Activated T-helper 1 cell treated with anti-CD3 and anti-CD28 coated beads, Interleukin-2, amount 50 U/mL, for 16 hours (primary cell): ENCODE data around the gene GRAMD4.

Experiments
- DNase-seq, 2 donors: peaks; one replicate each; pipeline ENCODE4 v3.0.0-alpha.2; 2020; ENCODE audit warnings: low read depth in 1 of 2, low spot score in 1 of 2

GRAMD4 gene

DNA sequence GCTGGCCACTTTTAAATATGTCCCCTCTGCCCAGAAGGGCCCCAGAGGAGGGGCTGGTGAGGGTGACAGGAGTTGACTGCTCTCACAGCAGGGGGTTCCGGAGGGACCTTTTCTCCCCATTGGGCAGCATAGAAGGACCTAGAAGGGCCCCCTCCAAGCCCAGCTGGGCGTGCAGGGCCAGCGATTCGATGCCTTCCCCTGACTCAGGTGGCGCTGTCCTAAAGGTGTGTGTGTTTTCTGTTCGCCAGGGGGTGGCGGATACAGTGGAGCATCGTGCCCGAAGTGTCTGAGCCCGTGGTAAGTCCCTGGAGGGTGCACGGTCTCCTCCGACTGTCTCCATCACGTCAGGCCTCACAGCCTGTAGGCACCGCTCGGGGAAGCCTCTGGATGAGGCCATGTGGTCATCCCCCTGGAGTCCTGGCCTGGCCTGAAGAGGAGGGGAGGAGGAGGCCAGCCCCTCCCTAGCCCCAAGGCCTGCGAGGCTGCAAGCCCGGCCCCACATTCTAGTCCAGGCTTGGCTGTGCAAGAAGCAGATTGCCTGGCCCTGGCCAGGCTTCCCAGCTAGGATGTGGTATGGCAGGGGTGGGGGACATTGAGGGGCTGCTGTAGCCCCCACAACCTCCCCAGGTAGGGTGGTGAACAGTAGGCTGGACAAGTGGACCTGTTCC is 46.5 kb downstream of the GRAMD4 start:
- no peak for DNase-seq

DNA sequence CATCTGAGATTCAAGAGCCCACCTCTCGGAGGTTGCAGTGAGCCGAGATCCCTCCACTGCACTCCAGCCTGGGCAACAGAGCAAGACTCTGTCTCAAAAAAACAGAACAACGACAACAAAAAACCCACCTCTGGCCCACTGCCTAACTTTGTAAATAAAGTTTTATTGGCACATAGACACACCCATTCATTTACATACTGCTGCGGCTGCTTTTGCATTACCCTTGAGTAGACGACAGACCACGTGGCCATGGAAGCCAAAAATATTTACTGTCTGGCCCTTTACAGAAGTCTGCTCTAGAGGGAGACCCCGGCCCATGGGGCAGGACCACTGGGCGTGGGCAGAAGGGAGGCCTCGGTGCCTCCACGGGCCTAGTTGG is 47.0 kb downstream of the GRAMD4 start:
- DNase-seq = no peak

DNA sequence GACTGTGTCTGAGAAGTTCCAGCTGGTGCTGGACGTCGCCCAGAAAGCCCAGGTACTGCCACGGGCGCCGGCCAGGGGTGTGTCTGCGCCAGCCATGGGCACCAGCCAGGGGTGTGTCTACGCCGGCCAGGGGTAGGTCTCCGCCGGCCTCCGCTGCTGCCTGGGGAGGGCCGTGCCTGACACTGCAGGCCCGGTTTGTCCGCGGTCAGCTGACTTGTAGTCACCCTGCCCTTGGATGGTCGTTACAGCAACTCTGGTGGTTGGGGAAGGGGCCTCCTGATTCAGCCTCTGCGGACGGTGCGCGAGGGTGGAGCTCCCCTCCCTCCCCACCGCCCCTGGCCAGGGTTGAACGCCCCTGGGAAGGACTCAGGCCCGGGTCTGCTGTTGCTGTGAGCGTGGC is 47.9 kb downstream of the GRAMD4 start:
- DNase-seq = no peak

DNA sequence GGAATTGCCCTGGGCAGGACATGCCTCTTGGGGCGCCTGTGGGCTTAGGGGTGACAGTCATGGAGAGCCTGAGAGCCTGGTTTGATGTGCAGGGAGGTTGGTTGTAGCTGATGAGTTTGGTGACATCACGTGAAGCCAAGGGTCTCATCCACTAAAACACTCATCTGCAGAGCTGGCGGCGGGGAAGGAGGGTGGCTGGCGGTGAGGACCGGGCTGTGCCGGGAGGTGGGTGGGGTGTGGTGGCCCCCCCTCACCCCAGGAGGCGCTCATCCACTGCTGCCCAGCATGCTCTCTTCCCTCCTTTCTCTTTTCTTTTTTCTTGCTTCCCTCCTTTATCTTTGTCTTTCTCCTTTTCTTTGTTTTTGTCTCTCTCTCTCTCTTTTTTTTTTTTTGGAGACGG is 49.0 kb downstream of the GRAMD4 start:
- no peak for DNase-seq

DNA sequence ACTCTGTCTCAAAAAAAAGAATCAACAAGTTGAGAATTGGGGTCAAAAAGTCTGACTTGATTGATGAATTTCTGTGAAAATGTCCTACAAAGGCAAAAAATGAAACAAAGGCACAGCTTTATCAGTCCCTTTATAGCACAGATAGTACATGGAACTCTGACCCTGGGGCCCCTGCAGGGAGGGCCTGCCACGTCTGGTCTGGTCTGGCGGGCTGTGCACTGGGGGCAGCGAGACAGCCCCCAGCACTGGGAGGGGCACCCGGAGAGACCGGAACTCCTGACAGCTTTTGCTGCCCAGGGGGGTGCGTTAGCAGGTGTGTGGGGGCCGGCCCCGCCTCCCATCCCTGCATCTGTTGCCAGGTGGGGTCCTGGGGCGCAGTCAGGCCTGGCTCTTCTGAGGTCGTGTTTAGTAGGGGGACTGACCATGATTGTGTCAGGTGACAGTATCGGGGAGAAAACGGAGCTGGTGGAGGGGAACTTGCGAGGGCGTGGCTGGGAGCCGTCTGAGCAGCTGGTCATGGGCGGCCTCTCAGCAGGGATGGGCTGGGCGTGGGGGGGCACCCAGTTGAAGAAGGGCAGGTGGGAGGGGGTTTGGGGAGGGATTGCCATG is 51.7 kb downstream of the GRAMD4 start:
- DNase-seq = no peak

DNA sequence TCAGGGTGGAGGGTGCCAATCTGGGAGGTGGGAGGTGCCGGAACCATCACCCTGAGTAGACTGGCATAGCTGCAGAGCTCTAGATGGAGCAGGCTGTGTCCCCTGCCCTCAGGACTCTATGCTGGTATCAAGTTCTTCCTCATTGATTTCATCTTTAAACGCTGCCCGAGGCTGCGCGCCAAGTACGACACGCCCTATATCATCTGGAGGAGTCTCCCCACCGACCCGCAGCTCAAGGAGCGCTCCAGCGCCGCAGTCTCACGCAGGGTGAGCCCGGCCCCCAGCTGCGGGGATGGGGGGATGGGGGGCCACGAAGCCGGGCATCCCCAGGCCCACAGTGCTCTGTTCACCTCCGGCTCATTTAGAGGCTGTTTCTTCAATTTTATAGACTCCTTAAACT is 52.5 kb downstream of the GRAMD4 start:
- DNase-seq = no peak

DNA sequence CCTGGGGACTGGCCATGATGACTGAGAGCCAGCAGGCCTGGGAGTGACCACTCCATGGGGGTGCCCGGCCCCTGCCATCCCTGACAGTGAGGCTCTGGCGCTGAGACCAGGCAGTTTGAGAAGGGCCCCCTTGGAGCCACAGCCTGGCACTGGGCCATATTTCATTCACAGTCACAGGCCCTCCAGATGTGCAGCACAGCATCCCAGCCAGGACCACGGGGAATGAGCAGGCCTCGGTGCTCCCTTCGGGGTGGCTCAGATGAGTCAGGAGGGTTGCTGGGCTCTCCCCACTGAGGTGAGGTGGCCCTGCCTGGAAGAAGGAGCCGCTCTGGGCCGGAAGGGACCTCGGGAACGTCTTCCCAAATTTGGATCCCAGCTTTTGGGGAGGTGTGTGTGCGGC is 53.0 kb downstream of the GRAMD4 start:
- DNase-seq = no peak

DNA sequence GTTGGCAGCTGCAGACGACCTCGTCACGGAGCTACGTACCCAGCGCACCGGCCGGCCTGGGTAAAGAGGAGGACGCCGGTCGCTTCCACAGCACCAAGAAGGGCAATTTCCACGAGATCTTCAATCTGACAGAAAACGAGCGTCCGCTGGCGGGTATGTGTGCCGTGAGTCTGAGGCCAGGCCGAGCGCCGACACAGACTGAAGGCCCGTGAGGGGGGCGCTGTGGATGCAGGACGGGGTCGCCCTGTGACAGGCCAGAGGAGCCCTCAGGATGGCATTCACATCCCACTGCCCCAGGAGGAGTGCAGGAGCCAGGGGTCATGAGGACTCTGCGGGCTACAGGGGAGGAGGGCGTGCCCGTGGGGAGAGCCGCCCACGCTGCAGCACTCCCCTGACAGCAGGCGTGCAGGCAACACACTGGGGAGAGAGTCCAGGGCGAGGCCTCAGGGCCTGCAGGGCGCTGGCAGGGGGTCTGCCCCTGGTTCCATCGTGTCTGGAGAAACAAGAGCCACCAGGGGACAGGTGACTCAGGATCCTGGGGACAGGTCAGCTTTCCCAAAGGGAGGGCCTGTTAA is 53.6 kb downstream of the GRAMD4 start:
- no peak for DNase-seq

DNA sequence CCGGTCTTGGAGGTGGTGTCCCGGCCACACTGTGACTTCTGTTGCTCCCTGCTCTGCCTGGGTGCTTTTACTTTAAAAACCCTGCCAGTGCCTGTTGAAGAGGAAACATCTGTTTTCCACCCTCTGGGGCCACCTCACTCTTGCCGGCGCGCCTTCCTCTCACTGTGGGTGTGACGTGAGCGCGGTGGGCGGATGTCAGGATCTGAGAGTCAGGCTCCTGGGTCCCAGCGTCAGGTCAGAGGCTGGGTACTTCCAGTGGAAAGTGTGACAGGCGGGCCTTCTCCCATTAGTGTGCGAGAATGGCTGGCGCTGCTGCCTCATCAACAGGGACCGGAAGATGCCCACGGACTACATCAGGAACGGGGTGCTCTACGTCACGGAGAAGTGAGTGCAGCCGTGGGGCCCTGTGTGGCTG is 54.2 kb downstream of the GRAMD4 start:
- DNase-seq = peak; percentile 64 to 76

DNA sequence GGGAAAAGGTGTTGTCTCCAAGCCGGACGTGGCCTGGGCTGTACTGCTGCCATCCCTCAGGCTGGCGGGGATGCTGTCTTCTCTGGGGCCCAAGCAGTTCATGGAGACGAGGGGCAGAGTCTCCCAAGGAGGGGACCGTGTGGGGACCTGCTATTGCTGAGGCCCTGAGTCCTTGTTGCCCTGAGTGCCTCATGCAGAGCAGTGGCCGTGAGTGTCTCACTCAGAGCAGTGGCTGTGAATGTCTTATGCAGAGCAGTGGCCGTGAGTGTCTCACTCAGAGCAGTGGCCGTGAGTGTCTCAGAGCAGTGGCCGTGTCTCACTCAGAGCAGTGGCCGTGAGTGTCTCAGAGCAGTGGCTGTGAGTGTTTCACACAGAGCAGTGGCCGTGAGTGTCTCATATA is 54.7 kb downstream of the GRAMD4 start:
- DNase-seq = no peak

DNA sequence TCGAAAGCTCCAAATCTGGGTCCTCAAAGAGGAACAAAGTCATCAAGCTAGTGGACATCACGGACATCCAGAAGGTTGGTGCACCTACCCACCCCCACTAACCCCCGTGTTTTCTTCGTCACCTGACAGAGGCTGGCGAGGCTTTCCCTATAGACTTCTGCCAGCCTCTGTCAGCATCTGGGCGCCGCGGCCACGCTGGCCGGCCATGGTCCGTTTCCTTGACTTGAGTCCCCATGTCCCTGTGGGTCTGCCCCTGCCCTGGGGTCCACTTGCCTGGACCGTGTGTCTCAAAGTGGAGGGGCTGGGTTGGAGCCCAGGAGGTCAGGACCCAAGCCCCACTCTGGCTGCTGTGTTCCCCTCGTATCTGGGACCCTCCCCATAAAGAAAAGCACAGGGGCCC is 55.3 kb downstream of the GRAMD4 start:
- DNase-seq = no peak

DNA sequence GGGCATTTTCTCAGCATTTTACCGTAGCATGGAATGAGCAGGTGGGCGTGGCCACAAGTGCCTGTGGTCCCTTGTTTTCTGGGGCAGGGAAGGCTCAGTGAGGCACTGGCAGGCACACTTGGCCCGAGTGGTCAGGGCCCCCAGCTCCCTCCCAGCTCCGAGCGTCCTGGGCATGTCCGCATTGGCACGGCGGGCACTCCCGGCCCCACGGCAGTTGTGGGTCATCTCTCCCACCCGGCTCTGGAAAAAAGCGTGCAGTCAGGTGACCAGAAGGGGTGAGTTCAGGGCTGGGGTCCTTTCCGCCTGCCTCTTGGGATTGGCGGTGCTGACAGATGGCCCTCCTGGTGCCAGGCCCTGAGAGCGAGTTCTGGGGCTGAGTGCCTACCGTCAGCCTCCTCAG is 55.8 kb downstream of the GRAMD4 start:
- no peak for DNase-seq

DNA sequence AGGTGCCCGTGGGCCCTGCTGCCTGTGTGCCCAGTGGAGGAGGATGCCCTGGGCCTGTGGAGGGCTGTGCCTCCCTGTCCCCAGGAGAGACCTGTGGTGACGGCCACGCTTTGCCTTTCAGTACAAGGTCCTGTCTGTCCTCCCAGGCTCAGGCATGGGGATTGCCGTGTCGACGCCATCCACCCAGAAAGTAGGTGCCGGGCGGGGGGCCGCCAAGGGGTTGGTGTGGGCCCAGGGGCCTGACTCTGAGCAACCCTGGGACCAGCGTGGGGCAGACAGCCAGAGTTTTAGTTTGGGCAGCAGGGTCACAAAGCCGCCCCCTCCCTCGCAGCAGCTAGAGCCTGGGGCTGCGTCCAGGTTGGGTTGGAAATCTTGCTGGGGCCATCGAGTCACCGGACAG is 56.3 kb downstream of the GRAMD4 start:
- no peak for DNase-seq

DNA sequence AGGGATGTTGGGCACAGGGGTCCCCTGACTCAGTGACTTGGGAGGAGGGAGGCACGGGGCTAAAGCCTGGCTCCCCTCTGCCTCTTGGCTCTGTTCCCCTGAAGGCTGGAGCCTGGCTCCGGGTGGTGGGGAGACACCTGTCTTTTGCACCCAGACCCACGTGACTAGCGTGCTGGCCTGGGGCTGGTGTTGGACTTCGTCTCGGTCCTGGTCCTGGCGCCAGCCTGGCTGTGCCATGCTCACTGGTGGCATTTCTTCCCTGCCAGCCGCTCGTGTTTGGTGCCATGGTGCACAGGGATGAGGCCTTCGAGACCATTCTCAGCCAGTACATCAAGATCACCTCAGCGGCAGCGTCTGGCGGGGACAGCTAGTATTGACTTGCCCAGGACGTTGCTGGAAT is 56.7 kb downstream of the GRAMD4 start:
- no peak for DNase-seq

DNA sequence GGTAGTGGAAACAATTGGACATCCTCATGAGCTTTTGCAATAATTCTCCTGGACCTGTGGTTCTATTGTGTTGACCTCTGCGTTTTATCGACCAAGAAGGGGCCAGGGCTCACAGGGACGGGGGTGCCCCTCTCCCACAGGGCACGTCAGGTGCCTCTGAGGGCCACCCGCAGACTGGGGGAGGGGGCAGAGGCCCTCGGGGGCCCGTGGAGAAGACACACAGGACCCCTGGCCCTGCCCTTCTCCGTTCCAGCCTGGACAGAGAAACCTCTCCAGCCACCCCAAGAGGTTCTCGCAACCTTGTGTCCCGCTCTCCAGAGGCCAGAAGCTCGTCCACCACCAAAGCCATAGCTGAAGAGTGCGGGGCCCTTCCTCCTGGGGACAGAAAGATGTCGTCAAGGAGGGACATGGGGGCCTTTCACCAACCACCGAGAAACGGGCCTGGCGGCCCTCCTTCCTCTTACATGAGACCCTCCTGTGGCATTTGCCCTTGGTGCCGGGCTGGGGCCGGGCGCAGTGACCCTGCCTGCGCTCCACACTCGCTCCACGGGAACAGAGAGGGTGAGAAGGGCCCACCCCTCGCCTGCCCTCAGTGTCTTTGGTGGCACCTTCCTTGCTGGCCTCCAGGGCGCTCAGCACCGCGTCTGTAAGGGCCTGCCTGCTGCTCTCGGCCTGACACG is 57.3 kb downstream of the GRAMD4 start:
- DNase-seq = no peak

DNA sequence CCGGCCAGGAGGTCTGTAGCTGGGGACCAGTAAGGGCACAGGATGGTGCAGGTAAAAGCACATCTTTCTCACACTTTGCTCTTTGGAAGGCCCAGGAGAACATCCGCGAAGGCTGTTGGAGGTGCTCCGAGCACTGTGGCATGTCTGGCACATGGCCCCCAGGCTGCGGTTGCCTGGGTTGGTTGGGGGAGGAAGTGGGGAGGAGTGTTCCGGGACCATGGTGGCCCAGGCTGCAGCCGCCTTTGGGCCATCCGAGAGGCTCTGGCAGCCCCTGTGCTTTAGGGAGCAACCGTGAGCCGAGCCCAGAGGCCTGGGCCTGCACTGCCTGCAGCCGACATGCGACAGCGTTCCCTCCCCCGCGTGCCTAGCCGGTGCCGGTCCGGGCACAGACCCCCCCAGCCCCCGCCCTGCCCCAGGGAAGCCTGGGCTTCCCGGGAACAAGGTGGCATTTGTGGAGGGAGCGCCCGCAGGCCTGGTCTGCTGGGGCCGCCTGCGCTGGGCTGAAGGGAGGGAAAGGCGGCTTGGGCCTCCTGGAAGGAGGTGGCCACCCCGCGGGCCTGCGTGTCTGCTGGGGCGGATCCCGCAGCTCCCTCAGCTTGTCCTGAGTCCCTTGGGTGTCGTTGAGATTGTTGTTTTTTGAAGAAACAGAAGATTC is 57.9 kb downstream of the GRAMD4 start:
- no peak for DNase-seq

DNA sequence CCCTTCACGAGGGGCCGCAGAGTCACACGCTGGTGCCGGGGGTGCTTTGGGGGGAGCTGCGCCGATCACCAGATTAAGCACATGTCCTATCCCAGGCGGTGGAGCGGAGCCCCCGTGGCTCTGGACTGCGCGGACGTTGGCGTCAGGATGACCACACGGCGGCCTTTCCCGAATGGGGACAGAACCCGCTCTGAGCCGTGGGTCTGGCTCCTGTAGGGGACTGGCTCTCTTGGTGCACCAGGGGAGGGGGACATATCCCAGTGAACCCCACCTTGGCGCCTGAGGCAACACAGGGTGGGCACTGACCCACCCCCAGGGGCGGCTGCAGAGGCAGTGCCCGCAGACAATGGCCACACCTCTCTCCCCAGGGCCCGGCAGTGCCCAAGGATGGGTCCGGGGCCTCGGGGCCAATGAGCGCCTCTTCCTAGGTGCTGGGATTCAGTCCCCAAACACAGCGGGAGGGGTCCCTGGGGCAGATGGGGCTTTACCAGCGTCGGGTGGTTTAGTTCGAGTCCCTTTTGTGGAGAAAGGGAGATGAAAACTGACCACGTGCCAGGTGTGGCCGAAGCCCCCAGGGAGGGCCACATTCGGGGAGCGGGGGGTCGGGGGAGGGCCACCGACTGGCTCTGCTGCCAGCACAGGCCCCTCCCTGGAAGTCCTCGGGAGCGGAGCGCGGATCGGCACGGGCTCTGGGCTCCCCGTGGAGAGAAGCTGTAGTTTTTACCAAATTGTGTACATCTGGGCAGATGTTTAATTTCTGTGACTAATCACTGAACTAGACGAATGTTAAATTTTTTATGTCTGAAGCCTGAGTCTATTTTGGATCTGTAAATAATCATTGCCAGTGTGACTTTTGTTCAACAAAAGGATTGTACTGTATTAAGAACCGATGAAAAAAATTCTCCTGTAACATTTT is 58.9 kb downstream of the GRAMD4 start:
- DNase-seq = no peak

DNA sequence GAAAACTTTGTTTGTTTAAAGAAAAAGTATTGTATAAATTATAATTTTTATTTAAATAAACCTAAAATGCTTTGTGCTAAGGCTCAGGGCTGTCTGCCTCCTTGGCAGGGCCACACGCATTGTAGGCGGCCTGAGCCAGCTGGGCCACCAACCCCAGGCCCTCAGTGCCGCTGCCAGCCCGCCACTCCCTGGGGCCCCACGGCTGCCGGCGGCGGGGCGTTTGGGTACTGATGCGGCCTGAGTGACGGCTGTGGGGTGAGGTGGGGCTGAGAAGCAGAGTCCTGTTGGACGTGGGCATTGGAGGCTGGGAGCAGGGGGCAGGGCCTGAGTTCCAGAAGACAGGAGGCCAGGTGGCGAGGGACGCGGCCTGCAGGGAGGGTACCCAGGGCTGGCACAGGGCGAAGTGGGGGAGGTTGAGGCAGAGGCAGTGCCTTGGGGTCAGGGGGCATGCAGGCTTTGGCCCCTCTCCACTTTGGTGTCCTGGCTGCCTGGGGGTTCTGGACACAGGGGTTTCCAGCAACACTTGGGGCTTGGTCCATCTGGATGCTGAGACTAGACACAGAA is 59.6 kb downstream of the GRAMD4 start:
- DNase-seq = no peak

DNA sequence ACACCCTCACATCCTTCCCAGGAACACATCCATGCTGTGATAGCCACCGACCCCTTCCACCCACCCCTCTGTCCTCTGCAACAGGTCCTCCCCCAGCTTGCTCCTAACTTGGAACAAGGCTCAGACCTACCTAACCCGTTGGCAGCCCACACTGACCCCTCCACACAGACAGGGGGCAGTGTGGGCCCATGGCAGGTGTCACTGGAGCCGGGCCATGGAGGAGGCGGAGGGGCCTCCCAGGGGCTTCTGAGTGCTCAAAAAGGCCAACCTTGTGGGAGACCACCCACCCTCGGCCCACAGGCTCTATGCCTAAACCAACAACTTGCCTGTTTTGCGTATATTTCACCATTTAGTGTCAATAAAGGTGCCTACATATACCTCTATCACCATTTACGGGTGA is 60.8 kb downstream of the GRAMD4 start:
- DNase-seq = no peak

DNA sequence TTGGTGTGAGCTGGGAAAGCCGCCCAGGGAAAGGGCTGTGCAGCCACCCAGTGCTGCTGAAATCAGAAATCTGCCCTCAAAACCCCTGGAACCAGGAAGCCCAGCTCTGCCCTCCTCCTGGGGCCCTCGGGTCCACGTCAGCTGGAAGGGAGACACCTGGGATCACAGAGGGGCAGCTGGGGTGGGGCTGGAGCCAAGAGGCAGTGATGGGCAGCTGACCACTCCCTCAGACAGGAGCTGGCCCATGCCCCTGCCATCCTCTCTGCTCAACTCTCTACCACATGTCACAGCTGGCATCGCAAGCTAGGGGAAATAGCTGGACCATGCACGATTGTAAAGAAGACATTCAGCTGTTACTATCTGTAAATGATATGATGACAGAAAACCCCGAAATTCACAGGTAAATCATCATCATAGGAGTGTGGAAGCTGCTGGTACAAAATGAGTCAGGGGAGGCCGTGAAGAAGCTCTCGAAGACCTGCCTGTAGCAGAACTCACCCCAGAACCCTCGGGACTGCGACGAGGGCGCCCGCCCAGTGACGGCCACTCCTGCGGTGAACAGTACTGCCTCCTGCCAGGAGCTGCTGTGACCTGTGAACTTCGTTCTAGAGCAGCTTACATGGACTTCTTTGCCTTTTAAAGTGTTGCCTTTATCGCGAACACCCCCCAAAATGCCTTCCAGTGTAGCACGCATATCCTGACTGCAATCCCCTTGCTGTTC is 62.0 kb downstream of the GRAMD4 start:
- no peak for DNase-seq
